Pancreas (tissue), 10 donors: Measurements from ENCODE around the gene MYO9B. TPM values are rescaled to one million over a fixed set of nuclear protein-coding genes. Genes with fewer than 3 reads are reported as not detected.

ENCODE experiments used
- ATAC-seq, 4 donors: fragments of 200-7000 bp; cut with Tn5 transposase; one replicate each; pipeline versions ENCODE4 v1.8.0 to v1.9.1; 2020; ENCODE audit warnings: mild to moderate bottlenecking in 4 of 4, moderate library complexity in 4 of 4
- DNase-seq, 6 donors: peaks; one replicate each; pipeline ENCODE4 v3.0.0-alpha.2; 2020
- FAIRE-seq: peaks from 2 replicates; lab custom pipeline; 2012; peaks lifted over from hg19 to GRCh38; lab: Jason Lieb, UNC
- H3K27ac ChIP-seq, 4 donors: fragments of 200-600 bp; sonication (generic); 1 replicate in 3 of 4; 2 replicates in 1 of 4; pipeline versions ENCODE4 v1.5.0 to v1.8.0; 2020
- H3K27me3 ChIP-seq, 4 donors: fragments of 200-600 bp; one replicate each; pipeline ENCODE4 v1.8.0; 2021
- H3K36me3 ChIP-seq, 3 donors: fragments of 200-600 bp; sonication (generic) in 1 of 3; one replicate each; pipeline versions ENCODE4 v1.5.0 to v1.8.0; 2020 to 2021
- H3K4me1 ChIP-seq, 3 donors: fragments of 200-600 bp; one replicate each; pipeline ENCODE4 v1.8.0; 2021
- H3K4me3 ChIP-seq, 4 donors: fragments of 200-600 bp; sonication (generic) in 2 of 4; one replicate each; pipeline versions ENCODE4 v1.5.0 to v1.8.0; 2020 to 2021
- H3K9me3 ChIP-seq, 4 donors: fragments of 200-600 bp; one replicate each; pipeline ENCODE4 v1.8.0; 2021
- CTCF ChIP-seq, 4 donors: fragments of 200-600 bp; sonication (generic) in 3 of 4; IDR thresholded peaks; one replicate each; pipeline versions ENCODE4 v1.5.0 to v1.8.0; 2021; ENCODE audit warnings: antibody characterized with exemption in 4 of 4
- WGBS, 2 donors: extraction: QIAGEN DNeasy Blood & Tissue Kit; methylation state at CpG; one replicate each; pipeline ENCODE4 v1.1.7; 2013; 5-methylcytosine and 5-hydroxymethylcytosine counted together
- intact Hi-C, 3 donors: fragments of 100-400 bp; cut with DNase I; formaldehyde crosslinking; loops; one replicate each; pipeline versions ENCODE4 v1.11.1 to v1.14.2; 2022
- polyA plus RNA-seq, 2 donors: library from polyadenylated mRNA; stranded (reverse); fragments of 200-250 nt; gene quantifications; one replicate each; pipeline ENCODE4 v1.2.3, GENCODE V29; 2013
- total RNA-seq, 6 donors: library from RNA; stranded (reverse); fragmentation: NEBNext Ultra II Directional in 4 of 6; extraction: Animal tissue kit (Norgen Biotek cat#: 25700) in 4 of 6; gene quantifications; one replicate each; pipeline versions ENCODE4 v1.2.1 to v1.2.4, GENCODE V29; 2021 to 2023
- donor health status: healthy with polysubstance abuse.
- donor health status: DM: no; HTN: no; CAD: no; lungs with moderate emphysema.
- donor health status: DM: no; HTN: no; CAD: no.
- donor health status: control.
- donor health status: control.
- donor health status: Bipolar disorder and iron deficiency.
- donor health status: DM: yes; HTN: yes; CAD: no.
- donor health status: DM: no; HTN: no; CAD: no.
- donor health status: DM: no; HTN: no; CAD: no.
- donor health status: DM: yes; HTN: yes; CAD: no.

The MYO9B gene
- total and polyA plus RNA-seq, 8 donors, result 16.6 to 53.4 (median 23.4) TPM

GRCh38 chr19:17164639-17165038 lies 89.1 kb downstream of the MYO9B start:
- Histone ChIP-seq H3K9me3 (no peaks in the 10 kb centered on the region), H3K27me3 (no peaks in the 10 kb centered on the region), H3K4me3 (no peak overlapping the region), H3K27ac (no peak overlapping the region), H3K4me1 (no peaks in the 10 kb centered on the region), H3K36me3 (peaks cover 0 to 46% (median 6%) of the 10 kb centered on the region in 3 donors)
- intact Hi-C loops, result no loop called here
- FAIRE-seq (no peak), ATAC-seq (no peak), DNase-seq (no peak)
- WGBS, 2 donors, result 80% methylated on average over 7 of the region's 7 CpGs
- no peak for TF ChIP-seq CTCF (IDR thresholded peaks at IDR 0.05)

- no peaks in the 10 kb centered on the region for H3K4me1 ChIP-seq
- FAIRE-seq (no peak), ATAC-seq (no peak), DNase-seq (no peak)
- peaks cover 0 to 47% (median 6%) of the 10 kb centered on the region in 3 donors for H3K36me3 ChIP-seq
- H3K27me3 ChIP-seq, result no peaks in the 10 kb centered on the region
- no peak for TF ChIP-seq CTCF (IDR thresholded peaks at IDR 0.05)
- no peak overlapping the region for H3K4me3 ChIP-seq
- H3K27ac ChIP-seq, result no peak overlapping the region
- no peaks in the 10 kb centered on the region for H3K9me3 ChIP-seq
- intact Hi-C loops, result no loop called here
- 96 to 97% methylated on average over 5 of the region's 5 CpGs for WGBS, 2 donors
These were observed 90.1 kb downstream of the MYO9B start for GRCh38 chr19:17165715-17166114.

GRCh38 chr19:17170538-17171297 lies 95.1 kb downstream of the MYO9B start:
- FAIRE-seq, result no peak
- Histone ChIP-seq H3K27me3 (no peaks in the 10 kb centered on the region), H3K9me3 (no peaks in the 10 kb centered on the region), H3K4me3 (no peak overlapping the region), H3K4me1 (no peaks in the 10 kb centered on the region), H3K27ac (no peak overlapping the region), H3K36me3 (peaks cover 0 to 32% (median 13%) of the 10 kb centered on the region in 3 donors)
- TF ChIP-seq CTCF (IDR thresholded peaks at IDR 0.05), result no peak
- intact Hi-C loops, result no loop called here
- WGBS, 2 donors, result 89% methylated on average over 13 of the region's 13 CpGs
- ATAC-seq, result no peak
- DNase-seq, result no peak

- no peak for DNase-seq
- no peak for ATAC-seq
- no peak for TF ChIP-seq CTCF (IDR thresholded peaks at IDR 0.05)
- H3K27ac ChIP-seq, result no peak overlapping the region
- FAIRE-seq, result no peak
- H3K4me3 ChIP-seq, result no peak overlapping the region
- intact Hi-C loops, result no loop called here
- peaks cover 0 to 33% (median 13%) of the 10 kb centered on the region in 3 donors for H3K36me3 ChIP-seq
- WGBS, 2 donors, result 91 to 95% methylated on average over 8 of the region's 8 CpGs
- no peaks in the 10 kb centered on the region for H3K27me3 ChIP-seq
- no peaks in the 10 kb centered on the region for H3K9me3 ChIP-seq
- H3K4me1 ChIP-seq, result no peaks in the 10 kb centered on the region
These were observed 96.3 kb downstream of the MYO9B start for GRCh38 chr19:17171874-17172273.
